CD8-positive, alpha-beta memory T cell (primary cell): ENCODE results near the gene TNFRSF14. TPM values are rescaled to one million over a fixed set of nuclear protein-coding genes. Genes with fewer than 3 reads are reported as not detected.

Source experiments
- CTCF ChIA-PET: fragments of 350-600 bp; sonication (Branson Sonifier 250); formaldehyde crosslinking; loops from one replicate; lab custom pipeline; 2021; ENCODE audit warnings: antibody characterized with exemption; lab: Charles Lee
- POLR2A ChIA-PET: fragments of 350-600 bp; sonication (Branson Sonifier 250); formaldehyde crosslinking; loops from one replicate; lab custom pipeline; 2021; ENCODE audit warnings: antibody characterized with exemption; lab: Charles Lee
- DNase-seq, 5 donors: peaks; one replicate each; pipeline versions ENCODE4 v3.0.0 to v3.0.0-alpha.2; 2020 to 2022; ENCODE audit warnings: mixed read lengths in 1 of 5
- H3K27ac ChIP-seq: one replicate; pipeline ENCODE4 v1.7.0; 2013; ENCODE audit warnings: low read depth, mild to moderate bottlenecking, low read length, moderate library complexity
- H3K27me3 ChIP-seq: 2 replicates; pipeline ENCODE4 v1.7.0; 2013; ENCODE audit warnings: low read length, mild to moderate bottlenecking; ENCODE audit not compliant: insufficient read depth, poor library complexity, severe bottlenecking
- H3K36me3 ChIP-seq: 2 replicates; pipeline ENCODE4 v1.7.0; 2013; ENCODE audit warnings: mild to moderate bottlenecking, low read length, moderate library complexity; ENCODE audit not compliant: insufficient read depth
- H3K4me1 ChIP-seq: 2 replicates; pipeline ENCODE4 v1.7.0; 2013; ENCODE audit warnings: mild to moderate bottlenecking, low read length, moderate library complexity; ENCODE audit not compliant: insufficient read depth
- H3K4me3 ChIP-seq: 2 replicates; pipeline ENCODE4 v1.7.0; 2013; ENCODE audit warnings: mild to moderate bottlenecking, low read length
- H3K9me3 ChIP-seq: 2 replicates; pipeline ENCODE4 v1.7.0; 2013; ENCODE audit warnings: mild to moderate bottlenecking, low read length
- H3K27ac Mint-ChIP-seq, 8 donors: one replicate each; pipeline ENCODE4 v1.8.0; 2020 to 2021; ENCODE audit warnings: mixed read lengths in 8 of 8, mild to moderate bottlenecking in 6 of 8, inconsistent platforms in 3 of 8, moderate library complexity in 3 of 8
- H3K27me3 Mint-ChIP-seq, 2 donors: one replicate each; pipeline ENCODE4 v1.8.0; 2020 to 2021; ENCODE audit warnings: mixed read lengths in 2 of 2, mild to moderate bottlenecking in 1 of 2, moderate library complexity in 1 of 2
- H3K36me3 Mint-ChIP-seq, 3 donors: one replicate each; pipeline ENCODE4 v1.8.0; 2020 to 2021; ENCODE audit warnings: mixed read lengths in 3 of 3, inconsistent platforms in 1 of 3, mild to moderate bottlenecking in 1 of 3
- H3K4me1 Mint-ChIP-seq, 3 donors: one replicate each; pipeline ENCODE4 v1.8.0; 2020 to 2021; ENCODE audit warnings: mixed read lengths in 3 of 3, inconsistent platforms in 1 of 3, mild to moderate bottlenecking in 1 of 3
- H3K4me3 Mint-ChIP-seq, 7 donors: one replicate each; pipeline ENCODE4 v1.8.0; 2020 to 2021; ENCODE audit warnings: mixed read lengths in 7 of 7, mild to moderate bottlenecking in 6 of 7, moderate library complexity in 4 of 7, inconsistent platforms in 2 of 7
- H3K9me3 Mint-ChIP-seq, 5 donors: one replicate each; pipeline ENCODE4 v1.8.0; 2020 to 2022; ENCODE audit warnings: mixed read lengths in 5 of 5, mild to moderate bottlenecking in 3 of 5, moderate library complexity in 2 of 5, inconsistent platforms in 1 of 5
- polyA plus RNA-seq: library from polyadenylated mRNA; unstranded; fragments of 300-500 nt; fragmentation: Illumina TruSeq; gene quantifications from one replicate; pipeline ENCODE4 v1.2.3, GENCODE V29; 2021
- total RNA-seq, 2 experiments: library from RNA; stranded (reverse); gene quantifications; one replicate each; pipeline ENCODE4 v1.2.3, GENCODE V29; 2021

The TNFRSF14 gene
- total and polyA plus RNA-seq, 3 experiments from 2014 or later = 51.6 to 168 (median 164) TPM

- no peak overlapping the region for H3K4me3 Mint-ChIP-seq
- Histone ChIP-seq H3K4me1 (peaks cover 29% of the 10 kb centered on the region), H3K36me3 (no peaks in the 10 kb centered on the region), H3K27me3 (no peaks in the 10 kb centered on the region), H3K4me3 (no peak overlapping the region), H3K27ac (no peak overlapping the region), H3K9me3 (no peaks in the 10 kb centered on the region)
- CTCF ChIA-PET = interaction anchor here (1.1 to 10.9 kb wide), 2 partner anchors 9 to 13 kb away, joined by 3 to 134 read pairs; partner anchors contain the start of genes HES5 and PANK4
- no peaks in the 10 kb centered on the region for H3K9me3 Mint-ChIP-seq
- POLR2A ChIA-PET = interaction anchor here (1.2 to 2.1 kb wide), 2 partner anchors 12 to 15 kb away, joined by 4 to 7 read pairs; no protein-coding TSS in a partner anchor
- no peak overlapping the region for H3K27ac Mint-ChIP-seq
- H3K36me3 Mint-ChIP-seq = peaks cover 0 to 2% (median 0%) of the 10 kb centered on the region in 3 donors
- DNase-seq = no peak
- peaks cover 3 to 7% of the 10 kb centered on the region in 2 donors for H3K27me3 Mint-ChIP-seq
- peaks cover 0 to 18% (median 2%) of the 10 kb centered on the region in 3 donors for H3K4me1 Mint-ChIP-seq
These were observed 16.8 kb upstream of the TNFRSF14 start for GRCh38 chr1:2539312-2539907.

GRCh38 chr1:2540816-2541492 lies 15.2 kb upstream of the TNFRSF14 start:
- Mint-ChIP-seq H3K4me1 (peaks cover 0 to 29% (median 4%) of the 10 kb centered on the region in 3 donors), H3K4me3 (no peak overlapping the region), H3K27me3 (peaks cover 3% of the 10 kb centered on the region in 2 donors), H3K9me3 (no peaks in the 10 kb centered on the region), H3K27ac (no peak overlapping the region), H3K36me3 (peaks cover 0 to 2% (median 0%) of the 10 kb centered on the region in 3 donors)
- no peaks in the 10 kb centered on the region for H3K9me3 ChIP-seq
- H3K27me3 ChIP-seq = no peaks in the 10 kb centered on the region
- H3K36me3 ChIP-seq = no peaks in the 10 kb centered on the region
- ChIA-PET POLR2A (interaction anchor here (0.7 to 2.1 kb wide), 3 partner anchors 11 to 390 kb away, joined by 3 to 7 read pairs (median 4); partner anchors contain the start of gene HES5), CTCF (interaction anchor here (1.6 to 10.9 kb wide), 2 partner anchors 14 to 126 kb away, joined by 5 to 134 read pairs; partner anchors contain the start of genes HES5 and PANK4)
- H3K4me3 ChIP-seq = no peak overlapping the region
- H3K27ac ChIP-seq = no peak overlapping the region
- H3K4me1 ChIP-seq = peaks cover 35% of the 10 kb centered on the region
- DNase-seq = no peak

GRCh38 chr1:2541619-2542245 lies 14.4 kb upstream of the TNFRSF14 start:
- Histone ChIP-seq H3K4me3 (no peak overlapping the region), H3K27me3 (no peaks in the 10 kb centered on the region), H3K9me3 (no peaks in the 10 kb centered on the region), H3K27ac (peak overlapping the region; percentile 16), H3K36me3 (no peaks in the 10 kb centered on the region), H3K4me1 (peaks cover 35% of the 10 kb centered on the region)
- no peak overlapping the region for H3K27ac Mint-ChIP-seq
- DNase-seq = no peak
- no peaks in the 10 kb centered on the region for H3K27me3 Mint-ChIP-seq
- CTCF ChIA-PET = interaction anchor here (1.6 to 10.9 kb wide), 2 partner anchors 15 to 127 kb away, joined by 5 to 134 read pairs; partner anchors contain the start of genes HES5 and PANK4
- no peak overlapping the region for H3K4me3 Mint-ChIP-seq
- H3K36me3 Mint-ChIP-seq = peaks cover 0 to 2% (median 0%) of the 10 kb centered on the region in 3 donors
- H3K9me3 Mint-ChIP-seq = no peaks in the 10 kb centered on the region
- POLR2A ChIA-PET = interaction anchor here (0.7 to 2.1 kb wide), 2 partner anchors 18 to 391 kb away, joined by 4 to 7 read pairs; no protein-coding TSS in a partner anchor
- peaks cover 0 to 29% (median 4%) of the 10 kb centered on the region in 3 donors for H3K4me1 Mint-ChIP-seq

- Mint-ChIP-seq H3K4me3 (no peak overlapping the region), H3K9me3 (no peaks in the 10 kb centered on the region), H3K36me3 (peaks cover 0 to 2% (median 0%) of the 10 kb centered on the region in 3 donors), H3K27me3 (no peaks in the 10 kb centered on the region), H3K27ac (peak overlapping the region in 2 of 8 donors; percentile 52 to 57), H3K4me1 (peaks cover 0 to 33% (median 5%) of the 10 kb centered on the region in 3 donors)
- H3K4me1 ChIP-seq = peaks cover 35% of the 10 kb centered on the region
- H3K36me3 ChIP-seq = no peaks in the 10 kb centered on the region
- CTCF ChIA-PET = interaction anchor here (1.6 to 10.9 kb wide), 2 partner anchors 16 to 127 kb away, joined by 5 to 134 read pairs; partner anchors contain the start of genes HES5 and PANK4
- no peaks in the 10 kb centered on the region for H3K27me3 ChIP-seq
- H3K27ac ChIP-seq = peak overlapping the region; percentile 16
- no peak overlapping the region for H3K4me3 ChIP-seq
- POLR2A ChIA-PET = no interaction called here
- DNase-seq = no peak
- H3K9me3 ChIP-seq = no peaks in the 10 kb centered on the region
These were observed 13.8 kb upstream of the TNFRSF14 start for GRCh38 chr1:2542246-2542915.

- no peaks in the 10 kb centered on the region for H3K27me3 ChIP-seq
- no peaks in the 10 kb centered on the region for H3K36me3 ChIP-seq
- ChIA-PET CTCF (interaction anchor here (10.9 kb wide), 1 partner anchor 17 kb away, joined by 134 read pairs; the partner anchor contains the start of genes HES5 and PANK4), POLR2A (interaction anchor here (1.3 to 1.5 kb wide), 2 partner anchors 17 to 19 kb away, joined by 3 to 6 read pairs; partner anchors contain the start of gene PANK4)
- Mint-ChIP-seq H3K27ac (no peak overlapping the region), H3K9me3 (no peaks in the 10 kb centered on the region), H3K4me1 (peaks cover 8 to 41% (median 11%) of the 10 kb centered on the region in 3 donors), H3K4me3 (no peak overlapping the region), H3K36me3 (peaks cover 0 to 2% (median 0%) of the 10 kb centered on the region in 3 donors), H3K27me3 (no peaks in the 10 kb centered on the region)
- H3K4me3 ChIP-seq = no peak overlapping the region
- DNase-seq = peak; percentile 29 to 73 (median 44)
- H3K4me1 ChIP-seq = peaks cover 46% of the 10 kb centered on the region
- H3K9me3 ChIP-seq = no peaks in the 10 kb centered on the region
- H3K27ac ChIP-seq = peak overlapping the region; percentile 70
These were observed 12.6 kb upstream of the TNFRSF14 start for GRCh38 chr1:2543543-2544092.

GRCh38 chr1:2544093-2544874 lies 11.9 kb upstream of the TNFRSF14 start:
- CTCF ChIA-PET = interaction anchor here (10.9 kb wide), 1 partner anchor 18 kb away, joined by 134 read pairs; the partner anchor contains the start of genes HES5 and PANK4
- H3K4me1 ChIP-seq = peaks cover 52% of the 10 kb centered on the region

More at GRCh38 chr1:2544093-2544874, 11.9 kb upstream of the TNFRSF14 start:
- peak overlapping the region in 5 of 8 donors; percentile 12 to 97 (median 27) for H3K27ac Mint-ChIP-seq
- POLR2A ChIA-PET = interaction anchor here (1.3 to 1.8 kb wide), 3 partner anchors 13 to 20 kb away, joined by 3 to 6 read pairs (median 4); partner anchors contain the start of gene PANK4
- no peak for DNase-seq
- Histone ChIP-seq H3K4me3 (no peak overlapping the region), H3K36me3 (no peaks in the 10 kb centered on the region), H3K27ac (peak overlapping the region; percentile 70), H3K9me3 (no peaks in the 10 kb centered on the region), H3K27me3 (no peaks in the 10 kb centered on the region)
- H3K9me3 Mint-ChIP-seq = no peaks in the 10 kb centered on the region
- peaks cover 0 to 2% (median 0%) of the 10 kb centered on the region in 3 donors for H3K36me3 Mint-ChIP-seq
- peak overlapping the region in 1 of 7 donors; percentile 36 for H3K4me3 Mint-ChIP-seq
- H3K27me3 Mint-ChIP-seq = no peaks in the 10 kb centered on the region
- peaks cover 13 to 48% (median 15%) of the 10 kb centered on the region in 3 donors for H3K4me1 Mint-ChIP-seq
